Duodenal mucosa (tissue), 2 donors: ENCODE data around the gene ACTL10.

Source experiments
- H3K27ac ChIP-seq: one replicate; pipeline ENCODE4 v1.7.0; 2013; ENCODE audit warnings: low read depth, low read length
- H3K27me3 ChIP-seq, 2 donors: one replicate each; pipeline ENCODE4 v1.7.0; 2013; ENCODE audit warnings: low read length in 2 of 2, control low read depth in 1 of 2; ENCODE audit not compliant: insufficient read depth in 2 of 2, control insufficient read depth in 1 of 2
- H3K36me3 ChIP-seq, 2 donors: one replicate each; pipeline ENCODE4 v1.7.0; 2013; ENCODE audit warnings: low read length in 2 of 2, control low read depth in 1 of 2; ENCODE audit not compliant: insufficient read depth in 2 of 2, control insufficient read depth in 1 of 2
- H3K4me1 ChIP-seq, 2 donors: one replicate each; pipeline ENCODE4 v1.7.0; 2013; ENCODE audit warnings: low read length in 2 of 2, control low read depth in 1 of 2; ENCODE audit not compliant: insufficient read depth in 2 of 2, control insufficient read depth in 1 of 2
- H3K4me3 ChIP-seq, 2 donors: one replicate each; pipeline ENCODE4 v1.7.0; 2013; ENCODE audit warnings: low read length in 2 of 2, low read depth in 1 of 2
- H3K9ac ChIP-seq, 2 donors: one replicate each; pipeline ENCODE4 v1.7.0; 2013; ENCODE audit warnings: low read length in 2 of 2, low read depth in 1 of 2
- H3K9me3 ChIP-seq, 2 donors: one replicate each; pipeline ENCODE4 v1.7.0; 2013; ENCODE audit warnings: low read length in 2 of 2, control low read depth in 1 of 2; ENCODE audit not compliant: control insufficient read depth in 1 of 2

ACTL10 gene

GRCh38 chr20:33666293-33667244 is at the start of gene ACTL10:
ACTL10 (plus strand) TSS chr20:33666943; CDS start chr20:33667498, 555 bp downstream.
- Histone ChIP-seq H3K27ac (peak within 1 kb of the TSS; percentile 83), H3K4me3 (peak within 1 kb of the TSS; percentile 58 to 78), H3K9ac (peak within 1 kb of the TSS; percentile 41 to 60), H3K4me1 (peaks cover 26 to 50% of the 10 kb centered on the region in 2 donors), H3K36me3 (peaks cover 9 to 26% of the 10 kb centered on the region in 2 donors), H3K27me3 (no peaks in the 10 kb centered on the region), H3K9me3 (no peaks in the 10 kb centered on the region)

DNA sequence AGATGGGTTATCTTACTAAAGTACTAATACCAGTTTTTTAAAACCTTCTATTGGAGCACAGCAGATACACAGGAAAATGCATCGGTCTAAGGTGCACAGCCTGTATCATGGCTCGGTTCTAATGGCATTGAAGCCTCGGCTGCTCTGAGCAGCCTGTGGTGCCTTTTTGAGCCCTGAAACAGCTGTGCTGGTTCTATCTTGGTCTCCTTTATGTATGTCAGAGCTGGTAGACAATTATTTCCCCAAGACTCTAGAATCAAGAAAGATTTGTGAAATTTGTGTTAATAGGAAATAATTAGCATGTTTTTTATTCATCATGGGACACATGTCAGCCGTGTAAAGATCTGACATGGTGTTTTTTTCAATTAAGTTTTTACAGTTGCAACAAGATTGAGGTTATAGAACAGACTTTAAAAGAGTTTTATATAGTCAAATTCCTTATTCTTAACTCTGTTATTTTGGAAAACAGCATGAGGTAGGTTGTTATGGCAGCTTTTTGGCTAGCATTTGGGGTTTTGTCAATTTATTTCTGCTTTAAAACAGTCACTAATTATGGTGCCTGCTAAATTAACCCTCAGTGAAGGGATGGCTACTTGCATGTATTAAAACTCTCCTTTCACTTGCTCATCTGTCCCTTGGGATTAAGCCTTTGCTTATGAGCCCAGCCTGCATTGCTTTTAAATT is 44.9 kb upstream of the ACTL10 start:
- H3K9ac ChIP-seq = no peak overlapping the region
- H3K27ac ChIP-seq = no peak overlapping the region
- no peaks in the 10 kb centered on the region for H3K27me3 ChIP-seq
- H3K9me3 ChIP-seq = no peaks in the 10 kb centered on the region
- H3K4me1 ChIP-seq = no peaks in the 10 kb centered on the region
- H3K4me3 ChIP-seq = no peak overlapping the region
- peaks cover 20 to 37% of the 10 kb centered on the region in 2 donors for H3K36me3 ChIP-seq

DNA sequence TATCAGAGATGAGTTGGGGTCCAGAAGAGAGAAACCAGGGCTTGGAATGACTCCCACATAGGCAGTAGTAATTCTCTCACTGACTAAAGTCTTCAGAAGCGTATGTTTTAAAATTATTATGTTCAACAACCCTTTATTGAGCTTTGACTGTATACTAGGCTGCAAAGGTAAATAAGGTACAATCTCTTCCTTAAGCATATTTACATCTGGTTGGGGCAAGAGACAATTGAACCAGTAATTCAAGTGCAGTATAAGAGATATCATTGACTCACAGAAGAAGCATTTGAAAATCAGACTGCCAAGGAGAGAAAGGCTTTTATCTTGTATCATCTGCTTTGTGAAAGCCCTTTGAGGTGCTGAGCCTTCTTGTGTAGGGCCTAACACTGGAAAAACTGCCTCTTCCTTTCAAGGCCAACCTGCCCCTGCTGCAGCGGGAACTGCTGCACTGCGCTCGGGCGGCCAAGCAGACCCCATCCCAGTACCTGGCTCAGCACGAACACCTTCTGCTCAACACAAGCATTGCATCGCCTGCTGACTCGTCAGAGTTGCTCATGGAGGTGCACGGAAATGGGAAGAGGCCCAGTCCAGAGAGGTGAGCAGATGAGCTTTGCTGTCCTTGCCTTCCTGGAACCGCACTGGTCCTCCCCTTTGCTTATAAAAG is 43.9 kb upstream of the ACTL10 start:
- Histone ChIP-seq H3K36me3 (peaks cover 20 to 36% of the 10 kb centered on the region in 2 donors), H3K4me3 (no peak overlapping the region), H3K27ac (no peak overlapping the region), H3K9me3 (no peaks in the 10 kb centered on the region), H3K9ac (no peak overlapping the region), H3K27me3 (no peaks in the 10 kb centered on the region), H3K4me1 (no peaks in the 10 kb centered on the region)

GRCh38 chr20:33624399-33624798 is 42.3 kb upstream of the ACTL10 start:
- no peak overlapping the region for H3K4me3 ChIP-seq
- no peak overlapping the region for H3K9ac ChIP-seq
- no peaks in the 10 kb centered on the region for H3K9me3 ChIP-seq
- peaks cover 22 to 50% of the 10 kb centered on the region in 2 donors for H3K36me3 ChIP-seq
- H3K27ac ChIP-seq = no peak overlapping the region
- H3K4me1 ChIP-seq = no peaks in the 10 kb centered on the region
- no peaks in the 10 kb centered on the region for H3K27me3 ChIP-seq

- H3K36me3 ChIP-seq = peaks cover 30 to 62% of the 10 kb centered on the region in 2 donors
- H3K27ac ChIP-seq = no peak overlapping the region
Measured at GRCh38 chr20:33626190-33626589, 40.6 kb upstream of the ACTL10 start.

GRCh38 chr20:33627577-33628216 is 39.0 kb upstream of the ACTL10 start:
- H3K4me1 ChIP-seq = no peaks in the 10 kb centered on the region
- peaks cover 31 to 65% of the 10 kb centered on the region in 2 donors for H3K36me3 ChIP-seq
- H3K27ac ChIP-seq = no peak overlapping the region
- no peak overlapping the region for H3K4me3 ChIP-seq
- H3K9me3 ChIP-seq = no peaks in the 10 kb centered on the region
- no peaks in the 10 kb centered on the region for H3K27me3 ChIP-seq
- H3K9ac ChIP-seq = no peak overlapping the region

More at GRCh38 chr20:33626190-33626589, 40.6 kb upstream of the ACTL10 start:
- Histone ChIP-seq H3K4me3 (no peak overlapping the region), H3K9ac (no peak overlapping the region), H3K27me3 (no peaks in the 10 kb centered on the region), H3K9me3 (no peaks in the 10 kb centered on the region), H3K4me1 (no peaks in the 10 kb centered on the region)

DNA sequence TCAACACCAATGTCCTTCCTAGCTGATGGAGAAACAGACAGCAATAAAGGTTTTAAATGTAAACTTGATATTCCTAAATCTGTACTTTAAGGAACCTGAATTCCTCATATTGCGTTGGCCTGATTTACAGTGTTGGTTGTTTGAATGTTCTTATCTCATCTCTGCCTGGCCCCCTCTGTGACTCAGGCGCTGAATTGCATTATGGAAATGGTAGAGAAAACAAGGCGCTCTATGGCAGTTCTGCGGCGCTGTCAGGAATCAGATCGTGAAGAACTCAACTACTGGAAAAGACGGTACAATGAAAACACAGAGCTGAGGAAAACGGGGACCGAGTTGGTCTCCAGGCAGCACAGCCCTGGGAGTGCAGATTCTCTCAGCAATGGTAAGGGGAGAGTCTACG is 37.2 kb upstream of the ACTL10 start:
- no peak overlapping the region for H3K27ac ChIP-seq
- no peaks in the 10 kb centered on the region for H3K27me3 ChIP-seq
- H3K4me1 ChIP-seq = no peaks in the 10 kb centered on the region
- H3K9ac ChIP-seq = no peak overlapping the region
- no peaks in the 10 kb centered on the region for H3K9me3 ChIP-seq
- H3K36me3 ChIP-seq = peaks cover 27 to 55% of the 10 kb centered on the region in 2 donors
- no peak overlapping the region for H3K4me3 ChIP-seq

GRCh38 chr20:33629979-33630378 is 36.8 kb upstream of the ACTL10 start:
- peaks cover 24 to 53% of the 10 kb centered on the region in 2 donors for H3K36me3 ChIP-seq
- H3K9ac ChIP-seq = no peak overlapping the region

DNA sequence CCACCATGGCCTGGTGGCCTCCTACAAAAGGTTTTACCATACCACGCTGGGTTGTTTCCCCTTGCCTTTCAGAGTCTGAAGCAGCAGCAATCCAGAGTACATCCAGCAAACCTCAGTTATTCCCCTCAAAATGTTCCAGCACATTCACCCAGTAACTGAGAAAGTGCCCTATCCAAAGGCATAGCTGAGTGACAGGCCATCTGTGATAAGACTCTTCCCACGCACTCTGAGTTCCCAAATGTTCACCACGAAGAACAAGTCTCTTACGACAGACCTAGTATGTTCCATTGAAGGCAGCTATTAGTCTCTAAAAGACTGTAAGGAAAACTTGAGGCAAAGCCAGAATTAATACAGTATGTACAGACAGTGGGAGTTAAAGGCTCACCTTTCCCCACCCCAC is 36.2 kb upstream of the ACTL10 start:
- Histone ChIP-seq H3K27ac (no peak overlapping the region), H3K9ac (no peak overlapping the region), H3K4me3 (no peak overlapping the region), H3K27me3 (no peaks in the 10 kb centered on the region), H3K4me1 (no peaks in the 10 kb centered on the region), H3K9me3 (no peaks in the 10 kb centered on the region), H3K36me3 (peaks cover 20 to 53% of the 10 kb centered on the region in 2 donors)

More at GRCh38 chr20:33629979-33630378, 36.8 kb upstream of the ACTL10 start:
- Histone ChIP-seq H3K27me3 (no peaks in the 10 kb centered on the region), H3K27ac (no peak overlapping the region), H3K9me3 (no peaks in the 10 kb centered on the region), H3K4me1 (no peaks in the 10 kb centered on the region), H3K4me3 (no peak overlapping the region)
